ENCODE results near the gene KIF15. TPM values are rescaled to one million over a fixed set of nuclear protein-coding genes. Genes with fewer than 3 reads are reported as not detected.

Gene KIF15
- polyA plus RNA-seq, 1 donor (not counting 4 experiments of a cell fraction or from before 2014, with no cell fraction given) = 2.8 TPM

DNA sequence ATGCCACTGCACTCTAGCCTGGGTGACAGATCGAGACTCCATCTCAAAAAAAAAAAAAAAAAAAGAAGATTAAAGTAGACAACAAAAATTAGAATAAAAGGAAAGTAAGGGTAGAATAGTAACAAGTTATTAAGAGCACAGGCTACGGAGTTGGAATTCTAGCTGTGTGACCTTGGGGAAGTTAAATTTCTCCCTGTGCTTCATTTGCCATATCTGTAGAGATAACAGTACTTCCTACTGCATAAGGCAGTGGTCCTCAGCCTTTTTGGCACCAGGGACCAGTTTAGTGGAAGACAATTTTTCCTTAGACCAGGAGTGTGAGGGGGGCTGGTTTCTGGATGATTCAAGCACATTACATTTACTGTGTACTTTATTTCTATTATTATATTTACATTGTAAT is 71.4 kb downstream of the KIF15 start:
- no peak overlapping the region for H3K4me2 ChIP-seq (ENCODE audit: control insufficient read depth, extremely low read depth, insufficient read depth, low read depth, low read length)
- H3K4me3 ChIP-seq (ENCODE audit: control insufficient read depth in 2 of 3, extremely low read depth in 1 of 3, insufficient read depth in 2 of 3, low read depth in 1 of 3, low read length in 3 of 3) = no peak overlapping the region
- no peak for FAIRE-seq
- no peak overlapping the region for H3K27ac ChIP-seq (ENCODE audit: control insufficient read depth, insufficient read depth, low read length)
- no peak for DNase-seq (ENCODE audit: low read depth, low spot score)
- TF ChIP-seq EZH2 (IDR thresholded peaks at IDR 0.05; ENCODE audit: low read length) = no peak
- TF ChIP-seq, protein P1, sequence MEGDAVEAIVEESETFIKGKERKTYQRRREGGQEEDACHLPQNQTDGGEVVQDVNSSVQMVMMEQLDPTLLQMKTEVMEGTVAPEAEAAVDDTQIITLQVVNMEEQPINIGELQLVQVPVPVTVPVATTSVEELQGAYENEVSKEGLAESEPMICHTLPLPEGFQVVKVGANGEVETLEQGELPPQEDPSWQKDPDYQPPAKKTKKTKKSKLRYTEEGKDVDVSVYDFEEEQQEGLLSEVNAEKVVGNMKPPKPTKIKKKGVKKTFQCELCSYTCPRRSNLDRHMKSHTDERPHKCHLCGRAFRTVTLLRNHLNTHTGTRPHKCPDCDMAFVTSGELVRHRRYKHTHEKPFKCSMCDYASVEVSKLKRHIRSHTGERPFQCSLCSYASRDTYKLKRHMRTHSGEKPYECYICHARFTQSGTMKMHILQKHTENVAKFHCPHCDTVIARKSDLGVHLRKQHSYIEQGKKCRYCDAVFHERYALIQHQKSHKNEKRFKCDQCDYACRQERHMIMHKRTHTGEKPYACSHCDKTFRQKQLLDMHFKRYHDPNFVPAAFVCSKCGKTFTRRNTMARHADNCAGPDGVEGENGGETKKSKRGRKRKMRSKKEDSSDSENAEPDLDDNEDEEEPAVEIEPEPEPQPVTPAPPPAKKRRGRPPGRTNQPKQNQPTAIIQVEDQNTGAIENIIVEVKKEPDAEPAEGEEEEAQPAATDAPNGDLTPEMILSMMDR (optimal IDR thresholded peaks at IDR 0.05 in 1 of 3, IDR thresholded peaks at IDR 0.05 in 1 of 3, conservative IDR thresholded peaks at IDR 0.05 in 1 of 3; ENCODE audit: extremely low read depth in 1 of 3, insufficient read depth in 2 of 3, low read length in 3 of 3) = no peak
- H2AFZ ChIP-seq (ENCODE audit: control insufficient read depth, low read length) = no peak overlapping the region
- H3K4me1 ChIP-seq (ENCODE audit: control insufficient read depth, extremely low read depth, insufficient read depth, low read length) = no peaks in the 10 kb centered on the region
- dilution Hi-C loops (cut with MboI; ENCODE audit: extremely low pct_ligation_motif_present, low sequenced_read_pairs) = no loop called here
- no peaks in the 10 kb centered on the region for H3K36me3 ChIP-seq (ENCODE audit: control insufficient read depth in 2 of 2, extremely low read depth in 1 of 2, insufficient read depth in 2 of 2, low read length in 2 of 2)
- no peaks in the 10 kb centered on the region for H3K9me3 ChIP-seq (ENCODE audit: control insufficient read depth, low read depth, low read length)
- no peaks in the 10 kb centered on the region for H3K79me2 ChIP-seq (ENCODE audit: control insufficient read depth, insufficient read depth, low read length)
- no peak overlapping the region for H3K9ac ChIP-seq (ENCODE audit: control insufficient read depth, extremely low read depth, insufficient read depth, low read length)
- no peaks in the 10 kb centered on the region for H4K20me1 ChIP-seq (ENCODE audit: control insufficient read depth, extremely low read depth, insufficient read depth, low read length)
- no peaks in the 10 kb centered on the region for H3K27me3 ChIP-seq (ENCODE audit: control insufficient read depth, extremely low read depth, insufficient read depth, low read length)
- no peaks in the 10 kb centered on the region for H3K9me1 ChIP-seq (ENCODE audit: control insufficient read depth, extremely low read depth, insufficient read depth, low read length)

DNA sequence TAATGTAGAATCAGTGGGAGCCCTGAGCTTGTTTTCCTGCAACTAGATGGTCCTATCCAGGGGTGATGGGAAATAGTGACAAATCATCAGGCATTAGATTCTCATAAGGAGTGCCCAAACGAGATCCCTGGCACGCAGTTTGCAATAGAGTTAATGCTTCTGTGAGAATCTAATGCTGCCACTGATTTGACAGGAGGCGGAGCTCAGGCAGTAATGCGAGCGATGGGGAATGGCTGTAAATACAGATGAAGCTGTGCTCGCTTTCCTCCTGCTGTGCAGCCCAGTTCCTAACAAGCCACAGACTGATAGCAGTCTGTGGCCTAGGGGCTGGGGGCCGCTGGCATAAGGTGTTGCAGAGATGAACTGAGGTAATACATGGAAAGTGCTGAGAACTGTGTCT is 71.8 kb downstream of the KIF15 start:
- H3K27ac ChIP-seq (ENCODE audit: control insufficient read depth, insufficient read depth, low read length) = no peak overlapping the region
- FAIRE-seq = no peak
- dilution Hi-C loops (cut with MboI; ENCODE audit: extremely low pct_ligation_motif_present, low sequenced_read_pairs) = no loop called here

More for the DNA sequence above, 71.8 kb downstream of the KIF15 start:
- Histone ChIP-seq H3K36me3 (ENCODE audit: control insufficient read depth in 2 of 2, extremely low read depth in 1 of 2, insufficient read depth in 2 of 2, low read length in 2 of 2) (no peaks in the 10 kb centered on the region), H3K4me1 (ENCODE audit: control insufficient read depth, extremely low read depth, insufficient read depth, low read length) (no peaks in the 10 kb centered on the region), H4K20me1 (ENCODE audit: control insufficient read depth, extremely low read depth, insufficient read depth, low read length) (no peaks in the 10 kb centered on the region), H3K4me2 (ENCODE audit: control insufficient read depth, extremely low read depth, insufficient read depth, low read depth, low read length) (no peak overlapping the region), H3K4me3 (ENCODE audit: control insufficient read depth in 2 of 3, extremely low read depth in 1 of 3, insufficient read depth in 2 of 3, low read depth in 1 of 3, low read length in 3 of 3) (no peak overlapping the region), H3K9me3 (ENCODE audit: control insufficient read depth, low read depth, low read length) (no peaks in the 10 kb centered on the region), H3K27me3 (ENCODE audit: control insufficient read depth, extremely low read depth, insufficient read depth, low read length) (no peaks in the 10 kb centered on the region), H3K9ac (ENCODE audit: control insufficient read depth, extremely low read depth, insufficient read depth, low read length) (no peak overlapping the region), H3K79me2 (ENCODE audit: control insufficient read depth, insufficient read depth, low read length) (no peaks in the 10 kb centered on the region), H2AFZ (ENCODE audit: control insufficient read depth, low read length) (no peak overlapping the region), H3K9me1 (ENCODE audit: control insufficient read depth, extremely low read depth, insufficient read depth, low read length) (no peaks in the 10 kb centered on the region)
- no peak for DNase-seq (ENCODE audit: low read depth, low spot score)
- TF ChIP-seq, protein P1 (optimal IDR thresholded peaks at IDR 0.05 in 1 of 3, IDR thresholded peaks at IDR 0.05 in 1 of 3, conservative IDR thresholded peaks at IDR 0.05 in 1 of 3; ENCODE audit: extremely low read depth in 1 of 3, insufficient read depth in 2 of 3, low read length in 3 of 3) = no peak
- TF ChIP-seq EZH2 (IDR thresholded peaks at IDR 0.05; ENCODE audit: low read length) = no peak
